Measurements from ENCODE around the gene WNT3A.

WNT3A gene

DNA sequence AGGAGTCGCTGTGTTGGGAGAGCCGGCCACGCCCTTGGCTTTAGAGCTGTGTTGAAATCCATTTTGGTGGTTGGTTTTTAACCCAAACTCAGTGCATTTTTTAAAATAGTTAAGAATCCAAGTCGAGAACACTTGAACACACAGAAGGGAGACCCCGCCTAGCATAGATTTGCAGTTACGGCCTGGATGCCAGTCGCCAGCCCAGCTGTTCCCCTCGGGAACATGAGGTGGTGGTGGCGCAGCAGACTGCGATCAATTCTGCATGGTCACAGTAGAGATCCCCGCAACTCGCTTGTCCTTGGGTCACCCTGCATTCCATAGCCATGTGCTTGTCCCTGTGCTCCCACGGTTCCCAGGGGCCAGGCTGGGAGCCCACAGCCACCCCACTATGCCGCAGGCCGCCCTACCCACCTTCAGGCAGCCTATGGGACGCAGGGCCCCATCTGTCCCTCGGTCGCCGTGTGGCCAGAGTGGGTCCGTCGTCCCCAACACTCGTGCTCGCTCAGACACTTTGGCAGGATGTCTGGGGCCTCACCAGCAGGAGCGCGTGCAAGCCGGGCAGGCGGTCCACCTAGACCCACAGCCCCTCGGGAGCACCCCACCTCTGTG is 91.6 kb downstream of the WNT3A start:
- DNase-seq (ENCODE audit: low read depth in 2 of 2, low spot score in 1 of 2), result no peak

- no peak for DNase-seq (ENCODE audit: low read depth in 2 of 2, low spot score in 1 of 2)
Measured at GRCh38 chr1:228099331-228099732, 92.5 kb downstream of the WNT3A start.

GRCh38 chr1:228100822-228101613 is 94.2 kb downstream of the WNT3A start:
- no peak for DNase-seq (ENCODE audit: low read depth in 2 of 2, low spot score in 1 of 2)

GRCh38 chr1:228101614-228101993 is 94.8 kb downstream of the WNT3A start:
- DNase-seq (ENCODE audit: low read depth in 2 of 2, low spot score in 1 of 2), result no peak

DNA sequence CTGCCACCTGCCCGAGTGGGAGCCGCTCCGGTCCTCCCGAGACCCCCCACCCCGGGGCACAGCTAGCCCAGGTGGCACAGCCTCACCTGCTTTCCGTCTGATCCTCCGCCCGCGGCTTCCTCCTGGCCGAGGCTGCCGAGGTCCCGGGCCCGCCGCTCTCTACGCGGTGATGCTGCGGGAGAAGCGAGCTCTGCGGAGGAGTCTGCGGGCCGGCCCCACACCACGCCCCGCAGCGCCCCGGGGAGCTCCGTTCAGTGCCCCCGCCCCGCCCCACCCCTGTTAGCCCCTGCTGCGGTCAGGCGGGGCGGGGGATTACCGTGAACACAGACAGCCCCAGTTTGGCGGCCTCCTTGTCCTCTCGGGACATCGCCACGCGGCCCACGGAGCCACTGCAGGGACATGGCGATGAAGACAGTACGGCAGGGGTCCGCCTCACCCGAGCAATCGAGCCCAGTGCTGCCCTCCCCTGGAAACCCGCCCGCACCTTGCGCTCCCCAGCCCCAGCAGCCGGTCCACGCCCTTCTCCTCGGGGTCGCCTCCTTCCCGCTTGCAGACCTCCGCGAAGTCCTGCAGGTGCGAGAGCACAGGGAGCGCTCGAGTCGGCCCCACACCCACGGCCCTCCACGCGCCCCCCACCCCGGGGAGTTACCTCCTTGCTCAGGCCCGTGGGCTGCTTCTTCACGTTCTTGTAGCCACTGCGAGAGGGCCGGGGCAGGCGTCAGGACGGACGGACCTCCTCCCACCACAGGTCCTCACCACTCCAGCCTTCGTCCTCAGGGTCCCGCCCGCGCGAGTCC is 95.4 kb downstream of the WNT3A start:
- DNase-seq (ENCODE audit: low read depth in 2 of 2, low spot score in 1 of 2), result no peak

DNA sequence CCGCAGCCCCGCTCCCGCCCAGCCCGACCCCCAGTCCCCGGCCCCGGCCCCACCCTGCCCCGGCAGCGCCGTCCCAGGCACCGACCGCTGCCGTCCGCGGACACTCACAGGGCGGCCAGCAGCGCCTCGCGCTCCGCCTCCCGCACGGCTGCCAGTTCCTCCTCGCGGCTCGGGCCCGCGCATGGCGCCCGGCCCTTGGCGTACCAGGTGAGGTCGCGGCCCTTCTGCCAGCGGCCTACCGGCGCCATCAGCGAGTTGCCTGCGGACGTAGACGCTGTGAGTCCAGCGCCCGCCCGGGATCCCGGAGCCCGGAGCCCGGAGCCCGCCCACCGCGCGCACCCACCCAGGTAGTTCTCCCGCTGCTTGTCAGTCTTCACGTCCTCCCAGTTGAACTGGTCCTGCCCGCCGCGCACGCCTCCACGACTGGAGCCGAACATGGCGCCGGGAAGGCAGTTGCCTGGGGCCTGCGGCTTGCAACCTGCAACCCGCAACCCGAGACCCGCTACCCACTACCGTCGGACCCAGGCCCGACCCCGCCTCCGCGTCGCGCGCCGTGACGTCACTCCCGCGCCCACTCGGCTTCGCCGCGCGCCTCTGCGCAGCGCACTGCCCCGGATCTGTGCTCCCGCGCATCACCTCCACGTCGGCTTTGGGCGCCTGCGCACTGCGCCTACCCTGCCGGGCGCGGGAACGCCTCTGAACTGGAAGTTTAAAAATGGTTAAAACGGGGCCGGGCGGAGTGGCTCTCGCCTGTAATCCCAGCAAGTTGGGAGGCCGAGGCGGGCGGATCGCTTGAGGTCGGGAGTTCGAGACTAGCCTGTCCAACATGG is 96.2 kb downstream of the WNT3A start, which contains the start of gene C1orf35:
C1orf35 (minus strand) TSS at position 535 of the 830 bp plus-strand sequence; CDS start at position 437, 98 bp downstream.
- peak; percentile 87 for DNase-seq (ENCODE audit: low read depth in 2 of 2, low spot score in 1 of 2)

GRCh38 chr1:228104526-228105269 is 97.9 kb downstream of the WNT3A start:
- no peak for DNase-seq (ENCODE audit: low read depth in 2 of 2, low spot score in 1 of 2)

- DNase-seq (ENCODE audit: low read depth in 2 of 2, low spot score in 1 of 2), result no peak
Measured at GRCh38 chr1:228105270-228105995, 98.6 kb downstream of the WNT3A start.

DNA sequence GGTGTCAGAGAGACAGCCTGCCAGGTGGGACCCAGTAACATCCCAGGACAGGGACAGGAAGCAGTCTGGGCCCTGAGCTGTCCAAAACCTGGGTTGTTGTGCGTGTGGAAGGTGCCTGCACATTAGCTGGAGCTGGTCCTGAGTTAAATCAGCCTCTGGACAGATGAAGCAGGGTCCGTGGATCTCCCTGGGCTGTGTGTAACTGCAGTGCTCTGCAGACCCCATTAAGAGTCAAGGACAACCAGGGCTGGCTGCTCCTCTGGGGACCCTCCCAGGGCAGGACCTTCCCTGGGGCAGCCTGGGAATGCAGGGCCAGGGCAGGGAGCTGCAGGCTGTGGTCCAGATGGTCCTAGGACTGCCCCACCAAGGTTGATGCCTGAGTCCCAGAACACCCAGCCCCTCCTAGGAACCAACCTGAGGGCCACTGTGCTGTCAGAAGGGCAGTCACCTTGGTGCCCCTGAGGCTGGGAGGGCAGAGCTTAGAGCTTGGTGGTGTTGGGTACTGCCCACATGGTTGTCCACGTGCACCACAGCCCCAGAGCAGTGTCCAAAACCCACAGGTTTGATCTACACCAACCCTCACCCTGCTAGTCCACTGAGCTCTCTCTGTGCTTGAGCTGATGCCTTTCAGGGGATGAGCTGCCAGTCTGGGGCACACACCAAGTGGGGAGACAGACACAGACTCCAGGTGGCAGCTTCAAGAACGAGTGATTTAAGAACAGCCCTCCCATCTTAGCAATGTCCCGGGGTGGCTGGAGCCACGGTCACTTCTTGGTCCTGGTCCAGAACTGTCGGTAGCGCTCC is 99.4 kb downstream of the WNT3A start:
- no peak for DNase-seq (ENCODE audit: low read depth in 2 of 2, low spot score in 1 of 2)

- no peak for DNase-seq (ENCODE audit: low read depth in 2 of 2, low spot score in 1 of 2)
Measured at GRCh38 chr1:228106800-228107054, 99.9 kb downstream of the WNT3A start.

DNA sequence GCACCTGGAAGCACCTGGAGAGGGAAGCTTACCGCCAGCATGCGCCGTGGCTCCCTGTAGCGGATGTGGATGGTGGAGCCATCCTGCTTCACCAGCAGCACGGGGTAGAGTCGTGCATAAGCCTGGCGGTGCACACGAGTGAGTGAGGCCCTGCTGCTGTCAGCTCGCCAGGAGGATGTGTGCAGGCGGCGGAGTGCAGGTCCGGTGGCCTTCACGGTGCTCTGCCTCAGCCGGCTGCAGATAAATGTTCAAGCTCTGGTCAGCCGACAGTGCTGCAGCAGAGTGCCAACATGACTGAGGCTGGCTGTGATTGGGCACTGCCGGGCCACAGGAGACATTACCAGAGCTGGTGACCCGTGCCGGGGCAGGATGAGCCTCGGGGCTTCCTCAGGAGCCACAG is 100.8 kb downstream of the WNT3A start:
- no peak for DNase-seq (ENCODE audit: low read depth in 2 of 2, low spot score in 1 of 2)

DNA sequence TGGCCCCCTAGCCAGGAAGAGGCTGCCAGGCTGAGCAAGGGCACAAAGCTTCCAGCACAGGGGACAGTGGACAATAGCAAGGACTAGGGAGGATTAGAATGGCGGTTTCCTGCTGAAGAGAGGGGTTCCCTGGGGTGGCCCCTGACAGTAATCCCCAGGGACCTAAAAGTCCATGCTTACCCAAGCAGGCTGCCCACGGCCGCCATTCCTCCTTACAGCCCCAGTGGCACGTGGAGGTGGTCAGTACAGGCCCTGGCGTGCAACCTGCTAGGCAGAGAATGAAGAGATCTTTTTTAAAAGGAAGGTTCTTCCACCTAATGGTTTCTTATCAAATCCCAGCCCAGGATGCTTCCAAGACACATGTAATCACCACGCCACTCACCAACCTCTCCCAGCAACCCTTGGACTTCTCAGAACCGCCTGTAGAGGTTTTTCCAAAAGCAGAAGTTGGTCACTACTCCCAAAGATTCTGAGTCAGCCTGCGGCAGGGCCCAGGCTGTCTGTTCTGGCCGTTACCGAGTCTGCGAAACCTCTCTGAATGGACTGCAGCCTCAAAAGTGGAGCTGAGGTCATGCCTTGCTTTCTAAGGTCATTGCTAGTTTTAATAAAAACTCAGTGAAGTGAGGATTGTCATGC is 101.4 kb downstream of the WNT3A start:
- DNase-seq (ENCODE audit: low read depth in 2 of 2, low spot score in 1 of 2), result no peak

GRCh38 chr1:228108742-228109072 is 101.9 kb downstream of the WNT3A start:
- DNase-seq (ENCODE audit: low read depth in 2 of 2, low spot score in 1 of 2), result no peak

- peak; percentile 97 to 99 for DNase-seq (ENCODE audit: low read depth in 2 of 2, low spot score in 1 of 2)
Measured at GRCh38 chr1:228109073-228109961, 102.5 kb downstream of the WNT3A start, which contains the start of gene MRPL55. Gene MRPL55, minus strand, starts transcription at chr1:228109299. Its CDS starts 1,039 bp downstream, at chr1:228108260.

- no peak for DNase-seq (ENCODE audit: low read depth in 2 of 2, low spot score in 1 of 2)
Measured at GRCh38 chr1:228109962-228110488, 103.2 kb downstream of the WNT3A start.

DNA sequence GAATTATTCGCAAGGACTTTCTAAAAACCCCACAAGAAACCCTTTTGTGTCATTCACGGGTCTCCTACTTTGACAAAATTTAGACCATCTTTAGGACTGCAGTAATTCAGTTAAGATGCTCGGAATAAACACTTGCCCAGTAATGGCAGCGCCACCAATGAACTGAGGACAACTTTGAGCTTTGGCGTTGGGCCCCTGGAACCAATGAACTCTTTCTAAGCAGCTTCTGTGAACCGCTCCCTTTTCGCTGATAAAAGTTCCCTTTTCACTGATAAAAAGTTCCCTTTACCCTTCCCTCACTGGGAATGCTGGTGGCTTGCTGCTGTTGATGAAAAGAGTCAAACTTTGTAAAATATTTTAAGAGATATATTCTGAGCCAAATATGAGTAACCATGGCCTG is 103.8 kb downstream of the WNT3A start:
- DNase-seq (ENCODE audit: low read depth in 2 of 2, low spot score in 1 of 2), result no peak

Measured in stimulated activated CD8-positive, alpha-beta memory T cell treated with anti-CD3 and anti-CD28 coated beads, Interleukin-4, amount 100 ng/mL, for 4 hours (primary cell).